NCI-H2227 (cell line): ENCODE measurements around the gene PMPCA.

ENCODE experiments used
- DNase-seq: peaks from one replicate; lab custom pipeline; 2025; ENCODE audit not compliant: unreplicated experiment; lab: John Stamatoyannopoulos, UW

PMPCA gene, protein sequence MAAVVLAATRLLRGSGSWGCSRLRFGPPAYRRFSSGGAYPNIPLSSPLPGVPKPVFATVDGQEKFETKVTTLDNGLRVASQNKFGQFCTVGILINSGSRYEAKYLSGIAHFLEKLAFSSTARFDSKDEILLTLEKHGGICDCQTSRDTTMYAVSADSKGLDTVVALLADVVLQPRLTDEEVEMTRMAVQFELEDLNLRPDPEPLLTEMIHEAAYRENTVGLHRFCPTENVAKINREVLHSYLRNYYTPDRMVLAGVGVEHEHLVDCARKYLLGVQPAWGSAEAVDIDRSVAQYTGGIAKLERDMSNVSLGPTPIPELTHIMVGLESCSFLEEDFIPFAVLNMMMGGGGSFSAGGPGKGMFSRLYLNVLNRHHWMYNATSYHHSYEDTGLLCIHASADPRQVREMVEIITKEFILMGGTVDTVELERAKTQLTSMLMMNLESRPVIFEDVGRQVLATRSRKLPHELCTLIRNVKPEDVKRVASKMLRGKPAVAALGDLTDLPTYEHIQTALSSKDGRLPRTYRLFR

GRCh38 chr9:136410500-136411287, at the start of gene PMPCA, which contains the start of gene ENTR1:
TSS of gene PMPCA (plus strand) at chr9:136410658. CDS start at chr9:136410669, 11 bp downstream.
TSS of gene ENTR1 (minus strand) at chr9:136410614. CDS start at chr9:136410397, 217 bp downstream.
- peak; percentile 90 for DNase-seq

- DNase-seq = no peak
Measured at GRCh38 chr9:136361047-136361753, 49.3 kb upstream of the PMPCA start.

DNA sequence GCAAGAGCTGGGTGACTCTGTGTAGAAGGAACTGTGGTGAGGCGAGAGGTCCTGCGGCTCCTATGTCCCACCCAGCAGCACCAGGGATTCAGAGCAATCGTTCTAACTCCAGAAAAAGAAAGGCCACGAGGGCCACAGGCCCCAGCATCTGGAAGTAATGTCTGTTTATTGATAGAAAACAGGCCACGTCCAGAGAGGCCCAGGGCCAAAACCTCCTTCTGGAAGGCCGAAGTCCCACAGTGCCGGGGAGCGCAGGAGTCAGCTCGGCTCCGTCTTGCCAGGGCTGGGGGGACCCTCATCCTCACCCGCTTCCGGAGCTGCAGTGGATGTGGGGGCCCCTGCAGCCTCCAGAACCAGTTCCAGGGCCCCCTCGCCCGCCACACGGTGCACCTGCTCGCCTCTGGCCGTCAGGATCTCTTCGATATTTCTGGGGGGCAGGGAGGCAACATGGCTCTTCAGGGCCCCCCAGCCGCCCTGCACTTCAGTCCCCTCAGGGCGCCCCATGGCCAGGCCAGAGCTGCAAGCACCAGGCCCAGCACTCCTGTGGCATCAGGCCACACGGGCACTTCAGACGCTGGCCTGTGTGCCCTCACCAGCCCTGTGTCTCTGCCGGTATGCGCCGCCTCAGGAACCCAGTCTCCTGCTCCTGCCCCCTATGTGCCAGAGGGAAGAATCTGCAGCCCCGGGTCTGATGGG, 48.6 kb upstream of the PMPCA start:
- no peak for DNase-seq

- no peak for DNase-seq
Measured at GRCh38 chr9:136362450-136362784, 48.0 kb upstream of the PMPCA start.

- DNase-seq = peak; percentile 90
Measured at GRCh38 chr9:136363106-136363948, 47.1 kb upstream of the PMPCA start, which contains the start of gene DNLZ. TSS of gene DNLZ (minus strand) at chr9:136363744. CDS start at chr9:136363714, 30 bp downstream.

- DNase-seq = no peak
Measured at GRCh38 chr9:136363949-136364748, 46.3 kb upstream of the PMPCA start.

DNA sequence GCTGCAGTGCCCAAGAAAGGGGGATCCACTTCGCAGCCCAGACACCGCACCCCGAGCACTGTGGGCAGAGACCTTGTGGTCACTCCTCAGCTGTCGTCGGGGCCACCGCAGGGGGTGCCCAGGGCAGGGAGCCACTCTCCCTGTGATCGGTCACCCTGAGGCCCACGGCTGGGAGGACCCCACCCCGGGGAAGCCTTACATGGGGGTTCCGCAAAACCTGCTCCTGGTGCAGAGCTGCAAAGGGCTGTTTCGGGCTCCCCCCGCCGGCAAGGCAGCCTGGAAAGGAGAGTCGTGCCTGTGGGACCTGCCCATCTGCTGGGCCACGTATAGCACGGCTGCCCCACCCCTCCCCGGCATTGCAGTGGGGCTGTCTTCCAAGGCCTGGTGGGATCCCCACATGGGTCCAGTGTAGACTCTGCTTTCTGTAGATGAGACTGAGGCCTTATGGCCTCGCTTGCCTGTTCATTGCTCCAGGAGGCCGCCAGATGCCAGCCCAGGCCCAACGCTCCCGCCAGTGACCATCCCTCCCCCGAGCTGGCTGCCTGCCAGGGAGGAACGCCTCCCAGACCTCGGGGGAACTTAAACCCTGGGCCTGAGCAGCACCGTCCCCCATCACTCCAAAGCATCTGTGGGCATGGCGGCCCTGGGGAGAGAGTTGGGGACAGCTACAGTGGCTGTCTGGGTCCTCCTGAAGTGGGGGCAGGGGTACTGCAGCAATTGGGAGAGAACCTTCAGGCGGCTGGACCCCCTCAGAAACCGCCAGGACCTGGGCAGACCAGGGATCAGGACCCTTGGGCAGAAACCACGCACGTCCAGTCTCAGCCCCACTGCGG, 45.3 kb upstream of the PMPCA start:
- DNase-seq = peak; percentile 60

DNA sequence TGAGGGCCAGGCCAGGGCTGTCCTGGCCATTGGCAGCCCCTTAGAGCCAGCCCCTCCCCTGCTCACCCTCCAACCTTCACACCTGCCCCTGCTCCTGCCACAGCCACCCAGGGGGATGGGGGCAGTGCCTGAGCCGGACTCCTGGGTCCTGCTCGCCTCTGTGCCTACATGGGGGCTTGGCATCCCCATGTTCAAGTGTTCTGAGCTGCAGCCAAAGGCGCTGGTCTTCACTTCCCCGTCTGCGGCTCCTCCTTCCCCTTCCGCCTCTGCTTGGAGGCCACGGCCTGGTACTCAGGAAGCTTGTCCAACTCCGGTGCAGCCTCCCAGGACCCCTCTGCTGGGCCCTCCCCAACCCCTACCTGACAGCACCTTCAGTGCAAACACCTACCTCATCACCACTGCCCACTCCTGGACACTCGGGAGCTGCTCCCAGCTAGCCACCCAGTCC, 44.7 kb upstream of the PMPCA start:
- no peak for DNase-seq

DNA sequence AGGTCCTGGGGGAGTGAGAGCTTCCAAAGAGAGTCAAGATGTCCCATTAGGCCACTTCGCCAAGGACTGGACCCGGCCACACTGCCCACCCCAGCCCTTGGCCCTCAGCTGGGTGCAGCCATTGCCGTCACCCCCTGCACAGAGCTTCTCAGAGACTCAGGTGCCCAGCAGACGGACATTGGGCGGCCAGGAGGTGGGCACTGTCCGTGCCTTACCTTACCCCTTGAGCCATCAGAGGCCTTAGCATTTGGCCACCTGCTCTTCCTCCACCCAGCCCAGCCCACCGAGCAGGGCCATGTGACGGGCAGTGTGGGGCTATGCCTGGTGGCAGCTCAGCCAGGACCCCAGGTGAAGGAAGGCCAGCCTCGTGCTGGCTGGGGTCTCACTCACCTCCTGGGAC, 43.6 kb upstream of the PMPCA start:
- no peak for DNase-seq

GRCh38 chr9:136367296-136368145, 42.9 kb upstream of the PMPCA start:
- no peak for DNase-seq

DNA sequence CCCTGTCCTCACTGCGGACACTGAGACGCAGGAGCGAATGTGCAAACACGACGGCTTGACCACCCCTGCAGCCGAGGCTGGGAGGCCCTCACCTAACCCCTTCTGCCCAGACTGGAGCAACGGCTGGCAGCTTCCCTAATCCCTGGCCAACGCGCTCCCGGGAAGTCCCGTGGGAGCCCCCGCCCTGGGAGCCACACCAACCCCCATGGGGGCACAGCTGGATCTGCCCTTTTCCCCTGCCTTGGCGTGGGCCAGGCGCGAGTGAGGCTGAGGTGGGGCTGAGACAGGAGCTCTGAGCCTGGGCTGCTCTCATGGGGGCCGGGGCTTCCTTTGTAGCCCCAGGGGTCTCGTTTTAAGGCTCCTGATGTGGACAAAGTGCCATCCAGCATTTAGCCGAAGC, 42.3 kb upstream of the PMPCA start:
- no peak for DNase-seq

- no peak for DNase-seq
Measured at GRCh38 chr9:136370037-136370436, 40.4 kb upstream of the PMPCA start.

- no peak for DNase-seq
Measured at GRCh38 chr9:136370687-136371532, 39.5 kb upstream of the PMPCA start.

DNA sequence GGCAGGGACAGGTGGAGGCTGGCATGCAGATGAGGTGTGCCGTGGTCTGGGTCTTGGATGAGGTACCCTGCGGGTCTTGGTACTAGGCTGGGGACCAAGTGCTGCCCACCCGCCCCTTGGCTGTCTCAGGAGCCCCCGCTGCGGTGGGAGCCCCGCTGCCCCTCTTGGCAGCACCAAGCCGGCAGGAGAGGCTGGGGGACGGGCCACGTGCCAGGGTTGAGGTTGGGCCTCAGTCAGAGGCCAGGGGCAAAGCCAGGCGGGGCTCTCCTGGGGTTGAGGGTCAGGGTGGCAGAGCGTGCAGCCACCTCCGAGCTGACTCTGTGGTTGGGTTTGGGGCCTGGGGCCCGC, 39.0 kb upstream of the PMPCA start:
- DNase-seq = no peak

DNA sequence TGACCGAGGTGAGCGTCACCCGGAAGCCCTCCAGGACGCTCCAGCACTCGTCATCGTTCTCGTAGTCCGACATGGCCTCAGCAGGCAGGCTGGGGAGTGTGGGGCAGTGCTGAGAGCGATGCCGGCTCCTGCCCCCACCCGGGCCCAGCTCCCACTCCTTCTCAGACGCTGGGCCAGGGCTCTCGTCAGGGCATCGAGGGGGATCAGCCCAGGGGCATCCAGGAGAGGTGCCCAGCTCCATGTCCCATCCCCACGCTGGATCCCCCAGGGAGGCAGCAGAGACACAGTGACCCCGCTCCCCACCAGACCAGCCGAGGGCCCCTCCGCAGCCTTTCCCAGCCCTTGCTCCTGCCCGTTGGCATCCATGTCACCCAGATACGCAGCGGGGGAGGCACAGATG, 38.5 kb upstream of the PMPCA start:
- DNase-seq = no peak

DNA sequence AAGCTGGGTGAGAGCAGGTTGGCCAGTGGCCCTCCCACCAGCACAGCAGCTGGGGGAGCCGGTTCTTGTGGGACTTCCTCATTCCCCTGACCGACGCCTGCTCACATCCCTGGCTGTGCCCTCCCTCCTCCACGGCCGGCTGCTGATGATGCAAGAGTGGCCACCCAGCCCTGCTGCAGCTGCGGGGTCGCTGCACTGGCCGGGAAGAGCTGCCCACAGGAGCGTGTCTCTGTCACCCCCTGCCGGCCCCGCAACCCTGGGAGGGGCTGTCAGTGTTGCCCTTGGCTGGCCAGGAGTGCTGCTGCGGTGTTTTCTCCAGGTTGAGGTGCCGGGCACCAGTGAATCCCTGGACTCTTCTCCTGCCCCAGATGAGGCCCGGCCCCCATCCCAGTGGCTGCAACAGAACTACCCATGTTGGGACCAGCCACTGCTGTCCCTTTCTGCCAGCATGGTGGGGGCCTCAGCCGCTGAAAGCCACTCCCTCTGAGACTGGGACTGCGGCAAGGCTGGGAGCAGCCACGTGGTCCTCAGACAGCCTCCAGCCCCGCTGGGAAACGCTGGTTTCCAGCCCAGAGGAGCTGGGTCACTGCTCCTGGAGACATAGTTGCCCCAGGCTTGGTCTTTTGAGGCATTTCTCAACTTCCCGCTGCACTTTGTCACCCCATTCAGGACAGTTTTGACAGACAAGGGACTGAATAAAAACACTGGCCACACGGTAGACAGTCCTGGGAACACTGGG, 37.7 kb upstream of the PMPCA start:
- no peak for DNase-seq
